Natural killer cell (primary cell): Measurements from ENCODE around the gene NFASC. TPM values are rescaled to one million over a fixed set of nuclear protein-coding genes. Genes with fewer than 3 reads are reported as not detected.
A peak's percentile ranks its signal among the peaks of the same experiment; 100 is the strongest.

Experiments used
- ATAC-seq, 3 donors: fragments of 150-1000 bp in 2 of 3; fragments of 200-7000 bp in 1 of 3; cut with Tn5 transposase; 1 replicate in 1 of 3; 2 replicates in 2 of 3; pipeline ENCODE4 v1.10.0; 2021; ENCODE audit warnings: mild to moderate bottlenecking in 2 of 3, moderate library complexity in 2 of 3
- DNase-seq, 2 donors: peaks; one replicate each; pipeline versions ENCODE4 v3.0.0 to v3.0.0-alpha.2; 2013 to 2021; ENCODE audit warnings: mixed read lengths in 1 of 2
- H3K27ac ChIP-seq: one replicate; pipeline ENCODE4 v1.5.1; 2013; ENCODE audit warnings: mild to moderate bottlenecking, low read length
- H3K27me3 ChIP-seq: one replicate; pipeline ENCODE4 v1.6.1; 2013; ENCODE audit warnings: low read length; ENCODE audit not compliant: control insufficient read depth, insufficient read depth
- H3K36me3 ChIP-seq: one replicate; pipeline ENCODE4 v1.6.1; 2013; ENCODE audit warnings: low read length; ENCODE audit not compliant: control insufficient read depth, insufficient read depth
- H3K4me1 ChIP-seq: one replicate; pipeline ENCODE4 v1.6.1; 2013; ENCODE audit warnings: low read length; ENCODE audit not compliant: control insufficient read depth, insufficient read depth
- H3K4me3 ChIP-seq: one replicate; pipeline ENCODE4 v1.5.1; 2013; ENCODE audit warnings: low read length
- H3K9me3 ChIP-seq: one replicate; pipeline ENCODE4 v1.6.1; 2013; ENCODE audit warnings: low read length; ENCODE audit not compliant: control insufficient read depth, insufficient read depth
- H3K27ac Mint-ChIP-seq, 2 donors: one replicate each; pipeline ENCODE4 v1.8.0; 2022; ENCODE audit warnings: mild to moderate bottlenecking in 2 of 2, mixed read lengths in 2 of 2, moderate library complexity in 1 of 2
- H3K27me3 Mint-ChIP-seq, 2 donors: one replicate each; pipeline ENCODE4 v1.8.0; 2022; ENCODE audit warnings: low read depth in 2 of 2, mixed read lengths in 2 of 2
- H3K36me3 Mint-ChIP-seq: one replicate; pipeline ENCODE4 v1.8.0; 2022; ENCODE audit warnings: mixed read lengths
- H3K4me1 Mint-ChIP-seq, 2 donors: one replicate each; pipeline ENCODE4 v1.8.0; 2022; ENCODE audit warnings: mixed read lengths in 2 of 2
- H3K4me3 Mint-ChIP-seq: one replicate; pipeline ENCODE4 v1.8.0; 2022; ENCODE audit warnings: mild to moderate bottlenecking, moderate library complexity, mixed read lengths
- H3K9me3 Mint-ChIP-seq, 2 donors: one replicate each; pipeline ENCODE4 v1.8.0; 2022; ENCODE audit warnings: mixed read lengths in 2 of 2
- CTCF ChIP-seq: fragments of 200-600 bp; IDR thresholded peaks from one replicate; pipeline ENCODE4 v1.8.0; 2022; ENCODE audit warnings: antibody characterized with exemption
- WGBS: methylation state at CpG from one replicate; pipeline ENCODE4 v1.1.7; 2013; ENCODE audit warnings: missing lambda C conversion rate; ENCODE audit not compliant: insufficient coverage; 5-methylcytosine and 5-hydroxymethylcytosine counted together
- intact Hi-C: fragments of 100-400 bp; cut with micrococcal nuclease; formaldehyde crosslinking; loops from one replicate; pipeline ENCODE4 v1.14.2; 2022
- total RNA-seq, 4 donors: library from RNA; stranded (reverse); fragments of 120-200 nt in 1 of 4; gene quantifications; one replicate each; pipeline versions ENCODE4 v1.2.3 to v1.2.4, GENCODE V29; 2013 to 2022

The NFASC gene
- total RNA-seq, 3 donors from 2014 or later (not counting 1 experiment from before 2014, with no cell fraction given): 0.09 to 0.27 TPM; not detected in 1

- Mint-ChIP-seq H3K4me3 (no peak overlapping the region), H3K27ac (no peak overlapping the region), H3K9me3 (no peaks in the 10 kb centered on the region), H3K4me1 (peaks cover 5 to 7% of the 10 kb centered on the region in 2 donors), H3K36me3 (no peaks in the 10 kb centered on the region), H3K27me3 (peaks cover 7 to 12% of the 10 kb centered on the region in 2 donors)
- ATAC-seq (peak; percentile 61 to 80 (median 72)), DNase-seq (peak; percentile 35 to 70)
- no peaks in the 10 kb centered on the region for H3K27me3 ChIP-seq
- H3K9me3 ChIP-seq: no peaks in the 10 kb centered on the region
- intact Hi-C loops: no loop called here
- H3K36me3 ChIP-seq: no peaks in the 10 kb centered on the region
- H3K4me3 ChIP-seq: no peak overlapping the region
- H3K4me1 ChIP-seq: peaks cover 12% of the 10 kb centered on the region
- 47% methylated on average over 16 of the region's 16 CpGs for WGBS
- peak; percentile 44 for TF ChIP-seq CTCF
- no peak overlapping the region for H3K27ac ChIP-seq
Observed at GRCh38 chr1:204989266-204990058, 118.8 kb downstream of the NFASC start.

- Mint-ChIP-seq H3K27ac (no peak overlapping the region), H3K9me3 (no peaks in the 10 kb centered on the region), H3K36me3 (no peaks in the 10 kb centered on the region), H3K4me3 (no peak overlapping the region), H3K4me1 (peaks cover 5 to 7% of the 10 kb centered on the region in 2 donors), H3K27me3 (peaks cover 7 to 12% of the 10 kb centered on the region in 2 donors)
- intact Hi-C loops: no loop called here
- no peak for TF ChIP-seq CTCF
- DNase-seq: no peak
- no peak overlapping the region for H3K4me3 ChIP-seq
- no peak for ATAC-seq
- H3K27ac ChIP-seq: no peak overlapping the region
- H3K4me1 ChIP-seq: peaks cover 12% of the 10 kb centered on the region
- no peaks in the 10 kb centered on the region for H3K27me3 ChIP-seq
- H3K36me3 ChIP-seq: no peaks in the 10 kb centered on the region
- no peaks in the 10 kb centered on the region for H3K9me3 ChIP-seq
- 81% methylated on average over 3 of the region's 3 CpGs for WGBS
Observed at GRCh38 chr1:204990059-204990664, 119.5 kb downstream of the NFASC start.

GRCh38 chr1:204990721-204991341 is 120.2 kb downstream of the NFASC start:
- H3K4me1 ChIP-seq: peaks cover 12% of the 10 kb centered on the region
- H3K27me3 ChIP-seq: no peaks in the 10 kb centered on the region
- no peaks in the 10 kb centered on the region for H3K36me3 ChIP-seq
- H3K9me3 ChIP-seq: no peaks in the 10 kb centered on the region
- Mint-ChIP-seq H3K36me3 (no peaks in the 10 kb centered on the region), H3K9me3 (no peaks in the 10 kb centered on the region), H3K4me3 (no peak overlapping the region), H3K27ac (no peak overlapping the region), H3K4me1 (peaks cover 5 to 7% of the 10 kb centered on the region in 2 donors), H3K27me3 (peaks cover 7 to 12% of the 10 kb centered on the region in 2 donors)
- ATAC-seq (no peak), DNase-seq (no peak)
- H3K27ac ChIP-seq: no peak overlapping the region
- intact Hi-C loops: no loop called here
- H3K4me3 ChIP-seq: no peak overlapping the region
- no peak for TF ChIP-seq CTCF
- 91% methylated on average over 11 of the region's 11 CpGs for WGBS
